ENCODE results near the gene RNF212. TPM values are rescaled to one million over a fixed set of nuclear protein-coding genes. Genes with fewer than 3 reads are reported as not detected.
"Not testable (repeated sequence)": the region's sequence is repeated elsewhere in the genome, so short reads cannot be mapped to it uniquely, and the experiment has no call there.

The RNF212 gene
- total and polyA plus RNA-seq, 10 of the 15 experiments (the other 5 are each of a cell fraction or from before 2014, with no cell fraction given) = not detected

- SMC1A ChIA-PET (ENCODE audit: uncharacterized antibody, unreplicated experiment) = no interaction called here
- ATAC-seq (no peak), DNase-seq (ENCODE audit: low read depth, low spot score) (no peak), FAIRE-seq (no peak)
- CTCF ChIA-PET = interaction anchor here (1.7 kb wide), 1 partner anchor 226 kb away, joined by 4 read pairs; no protein-coding TSS in a partner anchor
- WGBS (ENCODE audit: insufficient coverage, insufficient replicate concordance, low lambda C conversion rate, missing lambda C conversion rate) = 56% methylated on average over 1 of the region's 1 CpG
- Histone ChIP-seq H2AFZ (ENCODE audit: control insufficient read depth, low read depth, low read length) (no peak overlapping the region), H3K9me3 (replicated peaks; ENCODE audit: control insufficient read depth, insufficient read depth, low read length) (no peaks in the 10 kb centered on the region), H3K36me3 (ENCODE audit: control insufficient read depth in 2 of 2, insufficient read depth in 2 of 2, low read length in 1 of 2) (no peaks in the 10 kb centered on the region), H3K27me3 (replicated peaks in 1 of 2; ENCODE audit: control insufficient read depth in 2 of 2, insufficient read depth in 2 of 2, low read length in 1 of 2) (no peaks in the 10 kb centered on the region; a peak in 1 of 4 replicates), H3K4me3 (no peak overlapping the region), H4K20me1 (ENCODE audit: control insufficient read depth, insufficient read depth) (no peaks in the 10 kb centered on the region), H3K9ac (ENCODE audit: control insufficient read depth, insufficient read depth, low read length) (no peak overlapping the region), H3K4me2 (ENCODE audit: control insufficient read depth, insufficient read depth) (no peak overlapping the region), H3K27ac (ENCODE audit: control insufficient read depth, insufficient read depth) (no peak overlapping the region), H3K4me1 (ENCODE audit: control insufficient read depth, insufficient read depth, low read length) (no peaks in the 10 kb centered on the region; the same call in 1 of the 2 replicates), H3K79me2 (ENCODE audit: control insufficient read depth, insufficient read depth, low read length) (no peaks in the 10 kb centered on the region)
- RAD21 ChIA-PET (ENCODE audit: unreplicated experiment) = interaction anchor here (0.6 kb wide), 1 partner anchor 94 kb away, joined by 3 read pairs; no protein-coding TSS in a partner anchor
- TF ChIP-seq ZNF274 (IDR thresholded peaks at IDR 0.05; ENCODE audit: insufficient read depth, insufficient read length) (no peak), YBX1 (IDR thresholded peaks at IDR 0.05) (no peak), IKZF1 (conservative IDR thresholded peaks at IDR 0.05) (no peak), SPI1 (IDR thresholded peaks at IDR 0.05; ENCODE audit: borderline replicate concordance, insufficient read depth, low read depth, low read length) (no peak), IKZF2 (IDR thresholded peaks at IDR 0.05) (no peak)
- intact Hi-C loops (cut with micrococcal nuclease; ENCODE audit: unreplicated experiment) (no loop called here), in situ Hi-C loops (cut with MboI) (no loop called here)
- no TSS peak for BruUV-seq (replicated peaks)
- POLR2A ChIA-PET = no interaction called here
Observed at GRCh38 chr4:1126506-1126905, 13.1 kb upstream of the RNF212 start.

- H3K27me3 ChIP-seq (replicated peaks in 1 of 2; ENCODE audit: control insufficient read depth in 2 of 2, insufficient read depth in 2 of 2, low read length in 1 of 2); H3K79me2 ChIP-seq (ENCODE audit: control insufficient read depth, insufficient read depth, low read length); FAIRE-seq; H2AFZ ChIP-seq (ENCODE audit: control insufficient read depth, low read depth, low read length); H3K4me1 ChIP-seq (ENCODE audit: control insufficient read depth, insufficient read depth, low read length); RAD21 ChIA-PET (ENCODE audit: unreplicated experiment); H3K27ac ChIP-seq (ENCODE audit: control insufficient read depth, insufficient read depth); BruUV-seq (replicated peaks); H3K4me3 ChIP-seq; in situ Hi-C loops (cut with MboI); H3K4me2 ChIP-seq (ENCODE audit: control insufficient read depth, insufficient read depth); intact Hi-C loops (cut with micrococcal nuclease; ENCODE audit: unreplicated experiment); H3K9ac ChIP-seq (ENCODE audit: control insufficient read depth, insufficient read depth, low read length); POLR2A ChIA-PET; H3K36me3 ChIP-seq (ENCODE audit: control insufficient read depth in 2 of 2, insufficient read depth in 2 of 2, low read length in 1 of 2); ATAC-seq; H3K9me3 ChIP-seq (replicated peaks; ENCODE audit: control insufficient read depth, insufficient read depth, low read length); H4K20me1 ChIP-seq (ENCODE audit: control insufficient read depth, insufficient read depth); CTCF ChIA-PET; DNase-seq (ENCODE audit: low read depth, low spot score); SMC1A ChIA-PET (ENCODE audit: uncharacterized antibody, unreplicated experiment): not testable (repeated sequence)
- 79% methylated on average over 4 of the region's 4 CpGs for WGBS (ENCODE audit: insufficient coverage, insufficient replicate concordance, low lambda C conversion rate, missing lambda C conversion rate)
Observed at GRCh38 chr4:1125466-1125865, 12.1 kb upstream of the RNF212 start.

All from GM12878 (cell line).